Activated T-helper 17 cell treated with anti-CD3 and anti-CD28 coated beads, Interleukin-2, amount 50 U/mL, for 72 hours (primary cell): ENCODE measurements around the gene DAPK2. TPM values are rescaled to one million over a fixed set of nuclear protein-coding genes. Genes with fewer than 3 reads are reported as not detected.
A peak's percentile ranks its signal among the peaks of the same experiment; 100 is the strongest.
"Not testable (repeated sequence)": the region's sequence is repeated elsewhere in the genome, so short reads cannot be mapped to it uniquely, and the experiment has no call there.

Experiments used
- ATAC-seq: fragments of 150-1000 bp; cut with Tn5 transposase; replicated peaks from 2 replicates; pipeline ENCODE4 v1.10.0; 2021; ENCODE audit warnings: mild to moderate bottlenecking, moderate library complexity
- H3K27ac Mint-ChIP-seq: one replicate; pipeline ENCODE4 v1.8.0; 2022; ENCODE audit warnings: mixed read lengths
- H3K27me3 Mint-ChIP-seq: one replicate; pipeline ENCODE4 v1.8.0; 2022; ENCODE audit warnings: mixed read lengths
- H3K36me3 Mint-ChIP-seq: one replicate; pipeline ENCODE4 v1.8.0; 2022; ENCODE audit warnings: low read depth, mild to moderate bottlenecking, mixed read lengths
- H3K4me1 Mint-ChIP-seq: one replicate; pipeline ENCODE4 v1.8.0; 2022; ENCODE audit warnings: mixed read lengths
- H3K4me3 Mint-ChIP-seq: one replicate; pipeline ENCODE4 v1.8.0; 2022; ENCODE audit warnings: mild to moderate bottlenecking, mixed read lengths
- H3K9me3 Mint-ChIP-seq: one replicate; pipeline ENCODE4 v1.8.0; 2022; ENCODE audit warnings: mixed read lengths
- total RNA-seq, 2 donors: library from RNA; stranded (reverse); gene quantifications; one replicate each; pipeline ENCODE4 v1.2.3, GENCODE V29; 2022

DAPK2 gene
- total RNA-seq, 2 donors from 2014 or later, result 0.82 to 10.6 TPM

DNA sequence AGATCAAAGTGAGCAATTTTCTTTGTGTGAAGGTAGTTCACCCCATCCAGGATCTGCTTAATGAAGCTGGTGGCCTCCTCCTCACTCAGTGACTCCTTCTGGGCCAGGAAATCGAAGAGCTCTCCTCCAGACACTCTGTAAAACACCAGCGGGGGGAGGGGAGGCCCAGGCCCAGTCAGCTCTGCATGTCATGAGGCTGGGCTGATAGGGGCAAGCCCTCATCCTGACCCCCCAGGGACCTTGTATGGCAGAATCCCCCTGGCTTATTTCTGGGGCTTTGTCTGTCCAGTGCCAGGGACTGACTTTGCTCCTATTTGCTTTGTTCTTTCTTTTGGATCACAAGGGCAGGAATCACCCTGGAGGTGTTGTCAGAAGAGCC lies 74.9 kb downstream of the DAPK2 start:
- H3K4me3 Mint-ChIP-seq, result peak overlapping the region; percentile 70
- H3K36me3 Mint-ChIP-seq, result no peaks in the 10 kb centered on the region
- no peaks in the 10 kb centered on the region for H3K9me3 Mint-ChIP-seq
- H3K27ac Mint-ChIP-seq, result peak overlapping the region; percentile 93
- ATAC-seq, result peak; percentile 54
- H3K27me3 Mint-ChIP-seq, result no peaks in the 10 kb centered on the region
- peaks cover 34% of the 10 kb centered on the region for H3K4me1 Mint-ChIP-seq

DNA sequence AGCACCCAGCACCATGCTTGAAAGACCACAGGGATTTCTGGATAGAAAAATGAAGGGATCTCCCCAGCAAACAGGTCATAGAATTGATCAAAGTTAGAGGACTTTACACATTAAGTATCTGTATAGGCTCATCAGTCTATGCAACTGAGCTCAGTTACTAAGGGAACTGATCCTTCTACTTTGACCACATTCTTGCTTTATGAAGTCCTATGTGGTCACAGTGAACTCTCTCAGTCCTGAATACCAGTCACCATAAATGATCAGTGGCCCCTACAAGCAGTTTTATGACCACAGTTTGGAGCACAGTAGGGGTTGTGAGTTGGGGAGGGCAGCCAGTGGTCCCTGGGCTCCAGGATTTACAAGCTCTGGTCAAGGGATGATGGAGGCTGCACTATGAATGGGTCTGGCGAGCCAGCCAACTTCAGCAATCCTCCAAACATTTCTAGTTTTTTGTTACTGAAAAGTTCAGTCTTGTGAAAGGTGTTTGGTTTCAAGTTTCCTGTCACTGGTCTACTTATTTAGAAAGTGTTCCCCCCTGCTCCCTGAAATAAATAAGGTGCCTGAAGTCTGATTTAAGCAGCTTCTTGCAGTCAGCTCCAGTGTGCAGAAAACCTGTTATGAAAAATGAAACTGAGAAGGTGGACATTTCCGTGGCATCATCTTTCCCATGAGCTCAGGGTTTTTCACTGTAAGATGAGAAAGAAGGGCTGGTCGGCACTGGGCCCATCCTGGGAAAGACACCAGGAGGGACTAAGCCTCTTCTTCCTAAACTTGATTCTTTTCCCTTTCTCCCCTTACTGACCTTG lies 75.5 kb downstream of the DAPK2 start:
- peak overlapping the region; percentile 70 for H3K4me3 Mint-ChIP-seq
- no peaks in the 10 kb centered on the region for H3K36me3 Mint-ChIP-seq
- no peaks in the 10 kb centered on the region for H3K9me3 Mint-ChIP-seq
- H3K27me3 Mint-ChIP-seq, result no peaks in the 10 kb centered on the region
- peak overlapping the region; percentile 93 for H3K27ac Mint-ChIP-seq
- peak; percentile 91 for ATAC-seq
- H3K4me1 Mint-ChIP-seq, result peaks cover 34% of the 10 kb centered on the region

GRCh38 chr15:63969652-63970421 lies 76.4 kb downstream of the DAPK2 start:
- no peaks in the 10 kb centered on the region for H3K36me3 Mint-ChIP-seq
- no peaks in the 10 kb centered on the region for H3K9me3 Mint-ChIP-seq
- H3K4me1 Mint-ChIP-seq, result peaks cover 34% of the 10 kb centered on the region
- no peak for ATAC-seq
- H3K27ac Mint-ChIP-seq, result peak overlapping the region; percentile 93
- H3K4me3 Mint-ChIP-seq, result peak overlapping the region; percentile 70
- no peaks in the 10 kb centered on the region for H3K27me3 Mint-ChIP-seq

- H3K27me3 Mint-ChIP-seq, result no peaks in the 10 kb centered on the region
Observed at GRCh38 chr15:63968700-63969099, 77.6 kb downstream of the DAPK2 start.

GRCh38 chr15:63968122-63968524 lies 78.2 kb downstream of the DAPK2 start:
- Mint-ChIP-seq H3K4me3 (no peak overlapping the region), H3K27ac (no peak overlapping the region), H3K36me3 (no peaks in the 10 kb centered on the region), H3K4me1 (peaks cover 34% of the 10 kb centered on the region), H3K9me3 (peaks cover 4% of the 10 kb centered on the region), H3K27me3 (no peaks in the 10 kb centered on the region)
- no peak for ATAC-seq

More at GRCh38 chr15:63968700-63969099, 77.6 kb downstream of the DAPK2 start:
- H3K9me3 Mint-ChIP-seq, result peaks cover under 1% of the 10 kb centered on the region
- no peak for ATAC-seq
- no peak overlapping the region for H3K27ac Mint-ChIP-seq
- peaks cover 34% of the 10 kb centered on the region for H3K4me1 Mint-ChIP-seq
- H3K4me3 Mint-ChIP-seq, result no peak overlapping the region
- H3K36me3 Mint-ChIP-seq, result no peaks in the 10 kb centered on the region

DNA sequence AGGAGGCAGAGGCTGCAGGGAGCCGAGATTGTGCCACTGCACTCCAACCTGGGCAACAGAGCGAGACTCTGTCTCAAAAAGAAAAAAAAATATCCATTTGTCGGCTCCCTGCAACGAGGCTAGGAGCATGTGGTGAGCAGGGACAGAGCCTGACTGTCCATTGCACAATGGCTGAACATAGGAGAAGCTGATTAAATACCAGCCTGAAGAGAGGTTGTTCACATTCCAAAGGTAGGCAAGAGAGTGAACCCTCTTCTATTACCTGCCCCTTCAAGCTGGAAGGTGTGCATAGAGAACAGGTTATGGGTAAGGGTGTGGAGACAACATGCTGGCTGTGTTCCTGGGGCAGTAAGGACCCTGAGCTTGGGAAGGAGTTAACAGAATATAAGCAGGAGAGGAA lies 78.7 kb downstream of the DAPK2 start:
- Mint-ChIP-seq H3K36me3 (no peaks in the 10 kb centered on the region), H3K27ac (no peak overlapping the region), H3K27me3 (no peaks in the 10 kb centered on the region), H3K9me3 (peaks cover 4% of the 10 kb centered on the region), H3K4me3 (no peak overlapping the region), H3K4me1 (peaks cover 34% of the 10 kb centered on the region)
- no peak for ATAC-seq

DNA sequence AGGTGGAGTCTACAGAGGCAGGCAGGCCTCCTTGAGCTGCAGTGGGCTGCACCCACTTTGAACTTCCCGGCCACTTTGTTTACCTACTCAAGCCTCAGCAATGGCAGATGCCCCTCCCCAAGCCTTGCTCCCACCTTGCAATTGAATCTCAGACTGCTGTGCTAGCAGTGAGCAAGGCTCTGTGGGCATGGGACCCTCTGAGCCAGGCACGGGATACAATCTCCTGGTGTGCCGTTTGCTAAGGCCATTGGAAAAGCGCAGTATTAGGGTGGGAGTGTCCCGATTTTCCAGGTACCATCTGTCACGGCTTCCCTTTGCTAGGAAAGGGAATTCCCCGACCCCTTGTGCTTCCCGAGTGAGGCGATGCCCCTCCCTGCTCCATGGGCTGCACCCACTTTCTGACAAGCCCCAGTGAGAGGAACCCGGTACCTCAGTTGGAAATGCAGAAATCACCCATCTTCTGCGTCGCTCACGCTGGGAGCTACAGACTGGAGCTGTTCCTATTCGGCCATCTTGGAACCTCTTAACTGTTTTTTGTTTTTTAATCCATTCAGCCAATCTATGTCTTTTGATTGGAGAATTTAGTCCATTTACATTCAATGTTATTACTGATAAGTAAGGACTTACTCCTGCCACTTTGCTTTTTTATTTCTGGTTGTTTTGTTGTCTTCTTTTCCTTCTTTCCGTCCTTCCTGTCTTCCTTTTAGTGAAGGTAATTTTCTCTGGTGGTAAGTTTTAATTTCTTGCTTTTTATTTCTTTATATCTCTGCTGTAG lies 83.2 kb downstream of the DAPK2 start:
- H3K27me3 Mint-ChIP-seq, H3K9me3 Mint-ChIP-seq, H3K27ac Mint-ChIP-seq, H3K4me1 Mint-ChIP-seq, ATAC-seq, H3K4me3 Mint-ChIP-seq, H3K36me3 Mint-ChIP-seq: not testable (repeated sequence)

DNA sequence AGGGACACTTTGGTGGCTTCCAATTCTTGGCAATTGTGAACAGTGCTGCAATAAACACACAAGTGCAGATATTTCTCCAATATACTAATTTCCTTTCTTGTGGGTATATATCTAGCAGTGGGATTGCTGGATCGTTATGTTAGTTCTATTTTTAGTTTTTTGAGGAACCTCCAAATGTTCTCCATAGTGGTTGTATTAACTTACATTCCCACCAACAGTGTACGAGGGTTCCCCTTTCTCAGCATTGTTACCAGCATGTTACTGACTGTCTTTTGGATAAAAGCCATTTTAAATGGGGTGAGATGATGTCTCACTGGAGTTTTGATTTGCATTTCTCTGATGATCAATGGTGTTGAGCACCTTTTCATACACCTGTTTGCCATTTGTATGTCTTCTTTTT lies 92.8 kb downstream of the DAPK2 start:
- Mint-ChIP-seq H3K4me1 (no peaks in the 10 kb centered on the region), H3K9me3 (no peaks in the 10 kb centered on the region), H3K36me3 (no peaks in the 10 kb centered on the region), H3K27me3 (no peaks in the 10 kb centered on the region), H3K4me3 (no peak overlapping the region), H3K27ac (no peak overlapping the region)
- no peak for ATAC-seq

- Mint-ChIP-seq H3K4me1 (no peaks in the 10 kb centered on the region), H3K27ac (no peak overlapping the region), H3K36me3 (no peaks in the 10 kb centered on the region), H3K27me3 (no peaks in the 10 kb centered on the region), H3K4me3 (no peak overlapping the region), H3K9me3 (no peaks in the 10 kb centered on the region)
- ATAC-seq, result no peak
Observed at GRCh38 chr15:63950911-63951481, 95.3 kb downstream of the DAPK2 start.

- H3K27ac Mint-ChIP-seq, result no peak overlapping the region
- H3K4me3 Mint-ChIP-seq, result no peak overlapping the region
- no peaks in the 10 kb centered on the region for H3K9me3 Mint-ChIP-seq
- no peaks in the 10 kb centered on the region for H3K36me3 Mint-ChIP-seq
- no peak for ATAC-seq
- no peaks in the 10 kb centered on the region for H3K27me3 Mint-ChIP-seq
- H3K4me1 Mint-ChIP-seq, result peaks cover 4% of the 10 kb centered on the region
Observed at GRCh38 chr15:63948971-63949370, 97.3 kb downstream of the DAPK2 start.

GRCh38 chr15:63948436-63948835 lies 97.8 kb downstream of the DAPK2 start:
- ATAC-seq, result no peak
- Mint-ChIP-seq H3K4me3 (no peak overlapping the region), H3K36me3 (no peaks in the 10 kb centered on the region), H3K27me3 (no peaks in the 10 kb centered on the region), H3K4me1 (peaks cover 4% of the 10 kb centered on the region), H3K9me3 (no peaks in the 10 kb centered on the region), H3K27ac (no peak overlapping the region)

DNA sequence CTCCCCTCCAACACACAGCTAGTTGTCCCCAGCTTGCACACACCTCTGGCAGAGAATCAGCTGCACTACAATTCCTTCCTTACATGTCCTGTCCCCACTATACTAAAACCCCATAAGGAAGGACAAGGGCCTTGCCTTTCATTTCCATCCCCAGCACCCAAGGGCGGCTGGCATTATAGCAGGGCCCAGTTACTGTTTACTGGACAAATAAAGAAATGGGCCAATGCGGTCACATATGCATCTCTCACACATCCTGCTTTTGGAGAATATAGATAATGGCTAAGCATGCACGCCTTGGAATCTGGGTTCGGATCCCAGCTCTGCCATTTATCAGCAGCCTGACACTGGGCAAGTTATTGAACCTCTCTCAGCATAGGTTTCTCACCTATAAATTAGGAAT lies 99.1 kb downstream of the DAPK2 start:
- H3K4me1 Mint-ChIP-seq, result peaks cover 4% of the 10 kb centered on the region
- no peak overlapping the region for H3K27ac Mint-ChIP-seq
- no peaks in the 10 kb centered on the region for H3K9me3 Mint-ChIP-seq
- H3K36me3 Mint-ChIP-seq, result no peaks in the 10 kb centered on the region
- no peak overlapping the region for H3K4me3 Mint-ChIP-seq
- no peak for ATAC-seq
- no peaks in the 10 kb centered on the region for H3K27me3 Mint-ChIP-seq

DNA sequence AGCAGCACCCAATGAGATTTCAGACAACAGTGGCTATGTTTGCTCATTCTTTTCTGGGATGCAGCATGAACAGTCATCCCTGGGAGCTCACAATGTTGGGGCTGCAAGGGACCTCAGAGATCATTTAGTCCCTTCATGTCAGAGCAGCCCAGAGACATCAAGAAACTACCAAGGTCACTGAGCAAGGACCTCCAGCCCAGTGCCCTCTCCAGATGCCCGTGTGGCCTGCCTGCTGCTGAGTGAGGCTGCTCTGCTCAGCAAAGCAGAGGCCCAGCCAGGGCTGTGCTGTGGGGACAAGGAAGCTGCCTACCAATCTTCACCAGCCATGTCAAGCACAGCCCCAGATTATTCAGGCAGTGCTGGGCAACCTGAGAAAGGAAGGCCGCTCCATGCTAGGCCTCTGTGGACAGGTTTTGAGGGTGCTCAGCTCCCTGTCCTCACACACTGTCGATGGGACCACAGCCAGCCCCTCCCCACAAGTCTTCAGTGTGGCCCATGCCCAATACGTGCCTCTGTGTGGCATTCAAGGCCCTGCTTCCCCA lies 99.7 kb downstream of the DAPK2 start:
- peaks cover 4% of the 10 kb centered on the region for H3K4me1 Mint-ChIP-seq
- H3K9me3 Mint-ChIP-seq, result no peaks in the 10 kb centered on the region
- no peak for ATAC-seq
- H3K36me3 Mint-ChIP-seq, result no peaks in the 10 kb centered on the region
- H3K27me3 Mint-ChIP-seq, result no peaks in the 10 kb centered on the region
- H3K4me3 Mint-ChIP-seq, result no peak overlapping the region
- no peak overlapping the region for H3K27ac Mint-ChIP-seq

GRCh38 chr15:63945838-63946298 lies 100.4 kb downstream of the DAPK2 start:
- no peaks in the 10 kb centered on the region for H3K9me3 Mint-ChIP-seq
- H3K27ac Mint-ChIP-seq, result no peak overlapping the region
- no peaks in the 10 kb centered on the region for H3K36me3 Mint-ChIP-seq
- H3K27me3 Mint-ChIP-seq, result no peaks in the 10 kb centered on the region
- peaks cover 4% of the 10 kb centered on the region for H3K4me1 Mint-ChIP-seq
- no peak overlapping the region for H3K4me3 Mint-ChIP-seq
- no peak for ATAC-seq
